OCI-LY3 (cell line): Measurements from ENCODE around the gene THRSP.

Experiments
- CTCF ChIP-seq: fragments of 200-600, 300-600 bp; sonication (generic); IDR thresholded peaks from 2 replicates; pipeline ENCODE4 v1.5.1; 2014; ENCODE audit warnings: antibody characterized with exemption, low read length, low read depth
- EZH2phosphoT487 ChIP-seq: fragments of 200-600 bp; shearing (Covaris generic); IDR thresholded peaks from 2 replicates; pipeline ENCODE4 v1.6.1; 2018; ENCODE audit warnings: antibody characterized with exemption, mixed run types, low read depth

- TF ChIP-seq CTCF (no peak), EZH2phosphoT487 (no peak)
These were observed 24.9 kb upstream of the THRSP start for GRCh38 chr11:78038697-78039313.
